HepG2 (cell line): Measurements from ENCODE around the gene RRAD. TPM values are rescaled to one million over a fixed set of nuclear protein-coding genes. Genes with fewer than 3 reads are reported as not detected.

ENCODE experiments used
- ATAC-seq: fragments of 200-7000 bp; cut with Tn5 transposase; 3 replicates; pipeline ENCODE4 v1.9.1; 2020; ENCODE audit warnings: mild to moderate bottlenecking, moderate library complexity
- BruUV-seq: library from RNA; stranded (reverse); fragments of 400-500 nt; replicated peaks from 2 replicates; lab custom pipeline; 2021; lab: Mats Ljungman, UMichigan
- CTCF ChIA-PET: fragments of 300-600 bp; formaldehyde crosslinking; extraction: SDS; loops from one replicate; lab custom pipeline; 2021; ENCODE audit warnings: low total read pairs, inconsistent platforms, low intra/inter-chr PET ratio; lab: Yijun Ruan, JAX
- POLR2A ChIA-PET: fragments of 350-600 bp; sonication (Branson Sonifier 250); formaldehyde crosslinking; loops from one replicate; lab custom pipeline; 2020; ENCODE audit warnings: antibody characterized with exemption, inconsistent platforms; lab: Yijun Ruan, JAX
- DNase-seq: peaks from one replicate; pipeline ENCODE4 v3.0.0-alpha.2; 2015; ENCODE audit warnings: low spot score
- FAIRE-seq: peaks from 3 replicates; lab custom pipeline; 2011; peaks lifted over from hg19 to GRCh38; lab: Jason Lieb, UNC
- H2AFZ ChIP-seq: one replicate; pipeline ENCODE4 v1.6.1; 2011; ENCODE audit warnings: low read length, inconsistent platforms
- H3K27ac ChIP-seq: fragments of 300-600 bp; 3 replicates; pipeline ENCODE4 v1.8.0; 2011; ENCODE audit warnings: mixed run types, mild to moderate bottlenecking, mixed read lengths, low read length, inconsistent platforms; ENCODE audit not compliant: insufficient read depth; ENCODE audit errors: extremely low read length
- H3K27me3 ChIP-seq, 2 experiments: fragments of 200-600 bp in 1 of 2; 2 replicates in 1 of 2; 3 replicates in 1 of 2; pipeline versions ENCODE4 v1.6.0 to v1.8.0; 2011; ENCODE audit warnings: low read length in 2 of 2, mild to moderate bottlenecking in 2 of 2, moderate library complexity in 2 of 2, inconsistent platforms in 1 of 2; ENCODE audit not compliant: insufficient read depth in 2 of 2, control insufficient read depth in 1 of 2
- H3K36me3 ChIP-seq, 2 experiments: fragments of 200-600 bp in 1 of 2; replicated peaks in 1 of 2; 2 replicates in 1 of 2; 3 replicates in 1 of 2; pipeline versions ENCODE4 v1.5.1 to v1.8.0; 2011; ENCODE audit warnings: low read length in 2 of 2, inconsistent platforms in 1 of 2; ENCODE audit not compliant: insufficient read depth in 2 of 2, control insufficient read depth in 1 of 2
- H3K4me1 ChIP-seq: 2 replicates; pipeline ENCODE4 v1.5.1; 2012; ENCODE audit warnings: low read length, inconsistent platforms; ENCODE audit not compliant: insufficient read depth
- H3K4me2 ChIP-seq: 2 replicates; pipeline ENCODE4 v1.6.0; 2011; ENCODE audit warnings: low read depth, low read length, inconsistent platforms
- H3K4me3 ChIP-seq, 3 experiments: fragments of 200-600 bp in 1 of 3; sonication (generic), shearing (Covaris generic) in 1 of 3; replicated peaks in 1 of 3; 2 replicates each; pipeline ENCODE4 v1.5.1; 2011 to 2016; ENCODE audit warnings: low read length in 3 of 3, inconsistent platforms in 2 of 3, low read depth in 2 of 3, mild to moderate bottlenecking in 2 of 3, control low read depth in 1 of 3, mixed read lengths in 1 of 3; ENCODE audit not compliant: insufficient read depth in 1 of 3
- H3K79me2 ChIP-seq: one replicate; pipeline ENCODE4 v1.6.1; 2011; ENCODE audit warnings: low read length, inconsistent platforms; ENCODE audit not compliant: insufficient read depth
- H3K9ac ChIP-seq: 2 replicates; pipeline ENCODE4 v1.6.0; 2011; ENCODE audit warnings: mild to moderate bottlenecking, low read depth, low read length, inconsistent platforms; ENCODE audit not compliant: insufficient read depth
- H3K9me3 ChIP-seq: 2 replicates; pipeline ENCODE4 v1.5.1; 2012; ENCODE audit warnings: mild to moderate bottlenecking, low read length
- H4K20me1 ChIP-seq: 2 replicates; pipeline ENCODE4 v1.6.0; 2011; ENCODE audit warnings: inconsistent platforms, mild to moderate bottlenecking, low read length, moderate library complexity; ENCODE audit not compliant: insufficient read depth
- HMG20B ChIP-seq: conservative IDR thresholded peaks from 2 replicates; pipeline ENCODE4 v1.6.1; 2016; ENCODE audit warnings: missing genetic modification reagents, missing compliant biosample characterization
- NCOA2 ChIP-seq: sonication (generic); formaldehyde crosslinking; IDR thresholded peaks from 2 replicates; pipeline ENCODE4 v1.8.0; 2022; ENCODE audit warnings: inconsistent platforms
- NFE2L1 ChIP-seq: sonication (generic); formaldehyde crosslinking; IDR thresholded peaks from 2 replicates; pipeline ENCODE4 v1.4.0; 2020; ENCODE audit warnings: missing genetic modification reagents, mild to moderate bottlenecking, borderline replicate concordance
- ZIK1 ChIP-seq: sonication (generic); formaldehyde crosslinking; IDR thresholded peaks from 2 replicates; pipeline ENCODE4 v1.5.0; 2020; ENCODE audit warnings: mild to moderate bottlenecking, low read depth, missing genetic modification reagents, borderline replicate concordance
- ZNF550 ChIP-seq: sonication (generic); formaldehyde crosslinking; IDR thresholded peaks from 2 replicates; pipeline ENCODE4 v1.4.0; 2020; ENCODE audit warnings: mild to moderate bottlenecking, missing genetic modification reagents, borderline replicate concordance
- ZNF83 ChIP-seq: sonication (generic); formaldehyde crosslinking; IDR thresholded peaks from 2 replicates; pipeline ENCODE4 v1.4.0; 2020; ENCODE audit warnings: missing genetic modification reagents, mild to moderate bottlenecking, borderline replicate concordance
- WGBS: methylation state at CpG from one replicate; pipeline ENCODE4 v1.1.6; 2017; ENCODE audit warnings: low lambda C conversion rate; 5-methylcytosine and 5-hydroxymethylcytosine counted together
- in situ Hi-C: cut with HindIII; loops from 2 replicates; pipeline ENCODE4 v1.10.0; 2017; ENCODE audit warnings: low pct_unique_long_range_greater_than_20kb; ENCODE audit not compliant: extremely low pct_ligation_motif_present
- intact Hi-C: fragments of 100-400 bp; cut with micrococcal nuclease; formaldehyde crosslinking; loops from one replicate; pipeline ENCODE4 v1.10.0; 2022; ENCODE audit not compliant: unreplicated experiment
- polyA plus RNA-seq, 8 experiments: library from polyadenylated mRNA; depleted of rRNA in 3 of 8; stranded (reverse) in 7 of 8; unstranded in 1 of 8; fragments of >200 nt; fragmentation: Illumina TruSeq in 4 of 8; extraction: Trizol in 4 of 8; gene quantifications; 2 replicates each; pipeline versions ENCODE4 v1.2.1 to v1.2.3, GENCODE V29; 2011 to 2016; ENCODE audit warnings: low read depth in 4 of 8, missing spikeins in 1 of 8, mixed read lengths in 1 of 8; ENCODE audit not compliant: insufficient read depth in 1 of 8
- total RNA-seq, 5 experiments: library from RNA; depleted of rRNA; stranded (reverse); fragments of >200 nt; fragmentation: Illumina TruSeq; extraction: Trizol; gene quantifications; 2 replicates each; pipeline ENCODE4 v1.2.3, GENCODE V29; 2016; ENCODE audit warnings: low read depth in 1 of 5
- TF ChIP-seq, protein P1 (sequence below): IDR thresholded peaks from 2 replicates; pipeline ENCODE4 v1.6.1; 2016; ENCODE audit warnings: low read depth, borderline replicate concordance
- TF ChIP-seq, protein P2 (sequence below): fragments of 450-650 bp; IDR thresholded peaks from 2 replicates; pipeline ENCODE4 v1.6.1; 2016

The RRAD gene
- total and polyA plus RNA-seq, 2 of the 13 experiments (the other 11 are each of a cell fraction or from before 2014, with no cell fraction given) = 0.80 to 1.1 TPM

DNA sequence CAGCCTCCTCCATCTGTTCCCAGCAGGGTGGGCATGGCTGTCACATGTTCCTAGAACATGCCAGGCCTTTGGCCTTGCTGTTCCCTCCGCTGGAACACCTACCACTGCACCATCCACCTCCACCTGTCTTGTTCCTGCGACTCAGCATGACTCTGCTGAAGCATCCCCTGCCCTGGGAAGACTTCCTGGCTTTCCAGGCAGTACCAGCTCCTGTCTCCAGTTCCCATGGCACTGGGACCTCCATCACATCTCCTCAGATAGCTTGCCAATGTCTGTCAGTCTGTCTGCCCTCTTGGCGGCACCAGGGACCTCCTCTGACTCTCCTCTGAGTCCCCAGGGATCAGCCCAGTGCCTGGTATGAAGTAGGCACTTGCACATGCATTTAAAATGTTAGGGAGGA is 29.3 kb downstream of the RRAD start:
- H3K27ac ChIP-seq = no peak overlapping the region
- no peaks in the 10 kb centered on the region for H3K79me2 ChIP-seq
- H3K4me3 ChIP-seq = no peak overlapping the region
- 48% methylated on average over 3 of the region's 3 CpGs for WGBS
- ChIA-PET POLR2A (interaction anchor here (0.9 to 2.2 kb wide), 4 partner anchors 9 to 38 kb away, joined by 3 to 13 read pairs (median 6); partner anchors contain the start of genes CDH16 and CIAO2B), CTCF (interaction anchor here (0.7 to 3.3 kb wide), 6 partner anchors 14 to 82 kb away, joined by 4 to 37 read pairs (median 14); partner anchors contain the start of genes CES3 and RRAD)
- peaks cover 0 to 2% of the 10 kb centered on the region in 2 experiments; a peak in 1 of 5 replicates for H3K27me3 ChIP-seq
- FAIRE-seq (no peak), DNase-seq (no peak), ATAC-seq (no peak)
- H3K9ac ChIP-seq = no peak overlapping the region
- no peaks in the 10 kb centered on the region for H3K9me3 ChIP-seq
- no peaks in the 10 kb centered on the region; a peak in 1 of 5 replicates for H3K36me3 ChIP-seq
- H2AFZ ChIP-seq = no peak overlapping the region
- TF ChIP-seq ZIK1 (CRISPR knock-in tag) (no peak), NCOA2 (CRISPR knock-in tag) (no peak), HMG20B (CRISPR knock-in tag) (no peak), NFE2L1 (CRISPR knock-in tag) (0 out of 2 replicates have a peak, but pooled peaks have one; percentile 15), ZNF550 (CRISPR knock-in tag) (peak; percentile 61; the same call in 1 of the 2 replicates), ZNF83 (CRISPR knock-in tag) (no peak)
- TF ChIP-seq, protein P1, sequence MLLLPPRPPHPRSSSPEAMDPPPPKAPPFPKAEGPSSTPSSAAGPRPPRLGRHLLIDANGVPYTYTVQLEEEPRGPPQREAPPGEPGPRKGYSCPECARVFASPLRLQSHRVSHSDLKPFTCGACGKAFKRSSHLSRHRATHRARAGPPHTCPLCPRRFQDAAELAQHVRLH (CRISPR knock-in tag) = no peak
- TF ChIP-seq, protein P2, sequence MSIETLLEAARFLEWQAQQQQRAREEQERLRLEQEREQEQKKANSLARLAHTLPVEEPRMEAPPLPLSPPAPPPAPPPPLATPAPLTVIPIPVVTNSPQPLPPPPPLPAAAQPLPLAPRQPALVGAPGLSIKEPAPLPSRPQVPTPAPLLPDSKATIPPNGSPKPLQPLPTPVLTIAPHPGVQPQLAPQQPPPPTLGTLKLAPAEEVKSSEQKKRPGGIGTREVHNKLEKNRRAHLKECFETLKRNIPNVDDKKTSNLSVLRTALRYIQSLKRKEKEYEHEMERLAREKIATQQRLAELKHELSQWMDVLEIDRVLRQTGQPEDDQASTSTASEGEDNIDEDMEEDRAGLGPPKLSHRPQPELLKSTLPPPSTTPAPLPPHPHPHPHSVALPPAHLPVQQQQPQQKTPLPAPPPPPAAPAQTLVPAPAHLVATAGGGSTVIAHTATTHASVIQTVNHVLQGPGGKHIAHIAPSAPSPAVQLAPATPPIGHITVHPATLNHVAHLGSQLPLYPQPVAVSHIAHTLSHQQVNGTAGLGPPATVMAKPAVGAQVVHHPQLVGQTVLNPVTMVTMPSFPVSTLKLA = peak; percentile 37
- in situ Hi-C loops (no loop called here), intact Hi-C loops (loop anchor here (1.0 to 10.0 kb wide), 4 partner anchors 28 to 259 kb away; partner anchors contain the start of genes B3GNT9, FBXL8 and TRADD)
- no TSS peak for BruUV-seq
- H4K20me1 ChIP-seq = no peaks in the 10 kb centered on the region
- peaks cover 66% of the 10 kb centered on the region for H3K4me1 ChIP-seq
- no peak overlapping the region for H3K4me2 ChIP-seq
